Stomach (tissue), 9 donors: ENCODE measurements around the gene CCSAP. TPM values are rescaled to one million over a fixed set of nuclear protein-coding genes. Genes with fewer than 3 reads are reported as not detected.
A peak's percentile ranks its signal among the peaks of the same experiment; 100 is the strongest.

Source experiments
- DNase-seq, 2 donors: peaks; one replicate each; pipeline versions ENCODE4 v3.0.0 to v3.0.0-alpha.2; 2013 to 2019
- H3K27ac ChIP-seq, 5 donors: fragments of 200-600 bp in 4 of 5; sonication (generic) in 4 of 5; one replicate each; pipeline ENCODE4 v1.5.1; 2013 to 2019; ENCODE audit warnings: mild to moderate bottlenecking in 1 of 5, moderate library complexity in 1 of 5
- H3K27me3 ChIP-seq, 3 donors: fragments of 200-600 bp; sonication (generic); one replicate each; pipeline ENCODE4 v1.5.1; 2017 to 2019; ENCODE audit warnings: mixed run types in 1 of 3
- H3K36me3 ChIP-seq, 4 donors: fragments of 200-600 bp; sonication (generic); 1 replicate in 3 of 4; 2 replicates in 1 of 4; pipeline ENCODE4 v1.5.1; 2016 to 2019
- H3K4me1 ChIP-seq, 4 donors: fragments of 200-600 bp; sonication (generic); one replicate each; pipeline ENCODE4 v1.5.1; 2016 to 2019
- H3K4me3 ChIP-seq, 4 donors: fragments of 200-600 bp; sonication (generic) in 3 of 4; one replicate each; pipeline ENCODE4 v1.5.1; 2016 to 2019; ENCODE audit warnings: mild to moderate bottlenecking in 1 of 4
- H3K9me3 ChIP-seq, 4 donors: fragments of 200-600 bp; sonication (generic); one replicate each; pipeline ENCODE4 v1.5.1; 2016 to 2019
- EP300 ChIP-seq: sonication (generic); formaldehyde crosslinking; IDR thresholded peaks from one replicate; pipeline ENCODE4 v1.6.1; 2017; ENCODE audit warnings: antibody characterized with exemption
- POLR2A ChIP-seq, 4 donors: fragments of 450-650 bp; IDR thresholded peaks; one replicate each; pipeline ENCODE4 v1.6.1; 2016; ENCODE audit warnings: antibody characterized with exemption in 4 of 4, control low read depth in 2 of 4, mild to moderate bottlenecking in 1 of 4, moderate library complexity in 1 of 4
- POLR2AphosphoS5 ChIP-seq, 3 donors: sonication (generic); formaldehyde crosslinking; IDR thresholded peaks; one replicate each; pipeline ENCODE4 v1.6.1; 2016; ENCODE audit warnings: antibody characterized with exemption in 3 of 3
- WGBS, 5 donors: extraction: QIAGEN DNeasy Blood & Tissue Kit in 3 of 5; methylation state at CpG; one replicate each; pipeline versions ENCODE4 v1.1.5 to v1.1.7; 2013 to 2018; 5-methylcytosine and 5-hydroxymethylcytosine counted together
- intact Hi-C: fragments of 100-400 bp; cut with DNase I; formaldehyde crosslinking; loops from one replicate; pipeline ENCODE4 v1.15.1; 2023; ENCODE audit warnings: low total_unique reads
- polyA plus RNA-seq, 3 donors: library from polyadenylated mRNA; stranded (reverse); fragments of 200-250 nt; gene quantifications; one replicate each; pipeline ENCODE4 v1.2.3, GENCODE V29; 2013
- total RNA-seq, 5 donors: library from RNA; depleted of rRNA; stranded (reverse); fragments of >200 nt; gene quantifications; one replicate each; pipeline versions ENCODE4 v1.1.0 to v1.2.3, GENCODE V29; 2014 to 2016
- TF ChIP-seq, protein P1 (sequence below), 7 experiments: fragments of 450-650 bp in 4 of 7; fragments of 200-600 bp in 3 of 7; sonication (generic) in 3 of 7; IDR thresholded peaks; one replicate each; pipeline ENCODE4 v1.5.1; 2016 to 2019; ENCODE audit warnings: antibody characterized with exemption in 7 of 7, control low read depth in 2 of 7, mild to moderate bottlenecking in 1 of 7
- donor health status: healthy with polysubstance abuse.
- donor health status: Bipolar disorder and iron deficiency.
- donor health status: healthy.

Gene CCSAP
- total and polyA plus RNA-seq, 8 donors, result 0.61 to 10.5 (median 3.4) TPM

DNA sequence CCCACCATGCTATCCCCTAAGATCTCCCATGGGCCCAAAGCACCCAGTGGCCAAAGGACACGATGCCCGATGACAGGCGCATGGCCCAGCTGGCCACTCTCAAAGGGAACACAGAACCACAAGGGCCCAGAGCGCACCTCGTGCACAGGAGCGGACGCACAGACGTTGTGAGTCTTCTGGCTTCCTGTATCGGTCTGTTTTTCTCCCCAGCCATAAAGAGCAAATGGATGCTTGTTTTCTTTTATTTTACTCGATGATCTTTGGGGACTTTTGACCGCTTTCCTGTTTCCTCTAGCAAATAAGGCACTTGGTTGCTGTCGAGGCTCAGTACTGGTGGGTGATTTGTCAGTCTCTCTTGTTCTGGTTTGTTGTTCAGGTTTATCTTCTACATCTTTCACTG is 16.2 kb downstream of the CCSAP start:
- Histone ChIP-seq H3K9me3 (no peaks in the 10 kb centered on the region), H3K4me1 (peaks cover 0 to 10% (median 0%) of the 10 kb centered on the region in 4 donors), H3K4me3 (no peak overlapping the region), H3K36me3 (peaks cover 9 to 57% (median 45%) of the 10 kb centered on the region in 4 donors), H3K27me3 (no peaks in the 10 kb centered on the region), H3K27ac (no peak overlapping the region)
- TF ChIP-seq POLR2A (IDR thresholded peaks at IDR 0.05), result no peak
- TF ChIP-seq, protein P1, sequence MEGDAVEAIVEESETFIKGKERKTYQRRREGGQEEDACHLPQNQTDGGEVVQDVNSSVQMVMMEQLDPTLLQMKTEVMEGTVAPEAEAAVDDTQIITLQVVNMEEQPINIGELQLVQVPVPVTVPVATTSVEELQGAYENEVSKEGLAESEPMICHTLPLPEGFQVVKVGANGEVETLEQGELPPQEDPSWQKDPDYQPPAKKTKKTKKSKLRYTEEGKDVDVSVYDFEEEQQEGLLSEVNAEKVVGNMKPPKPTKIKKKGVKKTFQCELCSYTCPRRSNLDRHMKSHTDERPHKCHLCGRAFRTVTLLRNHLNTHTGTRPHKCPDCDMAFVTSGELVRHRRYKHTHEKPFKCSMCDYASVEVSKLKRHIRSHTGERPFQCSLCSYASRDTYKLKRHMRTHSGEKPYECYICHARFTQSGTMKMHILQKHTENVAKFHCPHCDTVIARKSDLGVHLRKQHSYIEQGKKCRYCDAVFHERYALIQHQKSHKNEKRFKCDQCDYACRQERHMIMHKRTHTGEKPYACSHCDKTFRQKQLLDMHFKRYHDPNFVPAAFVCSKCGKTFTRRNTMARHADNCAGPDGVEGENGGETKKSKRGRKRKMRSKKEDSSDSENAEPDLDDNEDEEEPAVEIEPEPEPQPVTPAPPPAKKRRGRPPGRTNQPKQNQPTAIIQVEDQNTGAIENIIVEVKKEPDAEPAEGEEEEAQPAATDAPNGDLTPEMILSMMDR (IDR thresholded peaks at IDR 0.05), result no peak
- no peak for TF ChIP-seq POLR2AphosphoS5 (IDR thresholded peaks at IDR 0.05)
- no peak for TF ChIP-seq EP300
- intact Hi-C loops, result no loop called here
- 91 to 98% (median 92%) methylated on average over 12 of the region's 12 CpGs for WGBS, 5 donors
- DNase-seq, result no peak

DNA sequence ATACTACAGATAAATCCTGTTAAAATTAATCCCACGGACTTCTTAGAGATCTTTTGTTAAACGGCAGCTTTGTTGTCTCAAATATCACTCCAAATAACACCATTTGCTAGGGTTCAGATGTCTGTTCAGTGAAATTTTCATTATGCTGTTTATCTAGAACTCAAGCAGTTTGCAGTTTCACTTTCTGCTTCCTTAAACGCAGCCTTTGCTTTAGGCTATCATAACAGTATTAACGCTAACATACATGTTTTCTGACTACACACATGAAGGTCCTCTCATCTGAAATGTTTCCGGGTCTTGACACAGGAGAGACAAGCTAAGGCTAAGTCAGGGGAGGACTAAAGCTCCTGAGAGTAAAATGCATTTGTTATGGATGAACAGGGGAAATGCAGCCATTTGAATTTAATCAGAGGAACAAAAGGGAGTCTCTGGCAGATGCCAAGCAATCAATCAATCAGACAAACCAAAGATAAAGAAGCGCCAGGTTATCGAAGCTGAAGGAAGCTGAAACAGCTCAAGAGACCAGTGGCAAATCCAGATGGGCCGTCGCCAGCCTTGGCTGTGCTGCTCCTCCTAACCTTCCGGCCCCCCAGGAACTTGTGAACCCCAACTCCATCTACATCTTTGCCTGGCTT is 16.9 kb downstream of the CCSAP start:
- TF ChIP-seq, protein P1 (IDR thresholded peaks at IDR 0.05), result no peak
- no peak for TF ChIP-seq POLR2AphosphoS5 (IDR thresholded peaks at IDR 0.05)
- no peak for TF ChIP-seq EP300
- TF ChIP-seq POLR2A (IDR thresholded peaks at IDR 0.05), result no peak
- Histone ChIP-seq H3K27me3 (no peaks in the 10 kb centered on the region), H3K27ac (peak overlapping the region in 3 of 5 donors; percentile 9 to 36 (median 15))

DNA sequence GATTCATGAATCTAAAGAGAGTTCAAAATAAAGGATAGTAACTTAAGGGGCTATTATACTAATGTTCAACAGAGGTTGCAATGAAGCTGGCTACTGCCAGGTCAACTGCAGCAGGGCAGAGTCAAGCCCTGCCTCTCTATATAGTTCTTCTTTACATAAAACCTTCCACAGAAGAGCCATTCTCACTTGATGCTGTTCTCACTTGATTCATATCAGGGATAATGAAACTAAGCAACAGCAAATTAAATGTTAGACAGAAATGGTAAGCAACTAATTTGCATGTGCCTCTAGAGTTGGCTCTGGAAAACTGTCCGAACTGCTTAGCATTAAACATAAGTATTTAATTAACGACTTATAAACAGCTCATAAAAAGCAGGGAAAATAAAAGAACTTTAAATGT is 17.4 kb downstream of the CCSAP start:
- H3K4me3 ChIP-seq, result no peak overlapping the region
- H3K4me1 ChIP-seq, result peaks cover 0 to 10% (median 0%) of the 10 kb centered on the region in 4 donors
- H3K27me3 ChIP-seq, result no peaks in the 10 kb centered on the region
- peaks cover 9 to 69% (median 54%) of the 10 kb centered on the region in 4 donors for H3K36me3 ChIP-seq
- H3K9me3 ChIP-seq, result no peaks in the 10 kb centered on the region
- H3K27ac ChIP-seq, result peak overlapping the region in 3 of 5 donors; percentile 9 to 36 (median 15)
- 66 to 88% (median 77%) methylated on average over 2 of the region's 2 CpGs for WGBS, 5 donors
- TF ChIP-seq POLR2A (IDR thresholded peaks at IDR 0.05), result no peak
- no peak for TF ChIP-seq POLR2AphosphoS5 (IDR thresholded peaks at IDR 0.05)
- TF ChIP-seq EP300, result no peak
- TF ChIP-seq, protein P1 (IDR thresholded peaks at IDR 0.05), result no peak
- intact Hi-C loops, result no loop called here
- no peak for DNase-seq

More for the DNA sequence above, 16.9 kb downstream of the CCSAP start:
- no peak for DNase-seq
- WGBS, 5 donors, result 54 to 80% (median 69%) methylated on average over 10 of the region's 10 CpGs
- no peak overlapping the region for H3K4me3 ChIP-seq
- no peaks in the 10 kb centered on the region for H3K9me3 ChIP-seq
- intact Hi-C loops, result no loop called here
- H3K4me1 ChIP-seq, result peaks cover 0 to 10% (median 0%) of the 10 kb centered on the region in 4 donors
- H3K36me3 ChIP-seq, result peaks cover 9 to 64% (median 48%) of the 10 kb centered on the region in 4 donors

GRCh38 chr1:229323885-229324553 is 18.8 kb downstream of the CCSAP start:
- no peak for DNase-seq

More at GRCh38 chr1:229323885-229324553, 18.8 kb downstream of the CCSAP start:
- no peak for TF ChIP-seq EP300
- TF ChIP-seq, protein P1 (IDR thresholded peaks at IDR 0.05), result no peak
- TF ChIP-seq POLR2A (IDR thresholded peaks at IDR 0.05), result no peak
- peaks cover 16 to 72% (median 66%) of the 10 kb centered on the region in 4 donors for H3K36me3 ChIP-seq
- H3K4me3 ChIP-seq, result no peak overlapping the region
- H3K27ac ChIP-seq, result no peak overlapping the region
- WGBS, 5 donors, result 69 to 85% (median 73%) methylated on average over 2 of the region's 2 CpGs
- intact Hi-C loops, result no loop called here
- peaks cover 0 to 10% (median 0%) of the 10 kb centered on the region in 4 donors for H3K4me1 ChIP-seq
- H3K27me3 ChIP-seq, result no peaks in the 10 kb centered on the region
- no peaks in the 10 kb centered on the region for H3K9me3 ChIP-seq
